ENCODE measurements around the gene IRAK3.
"Not testable (repeated sequence)": the region's sequence is repeated elsewhere in the genome, so short reads cannot be mapped to it uniquely, and the experiment has no call there.

Gene IRAK3

DNA sequence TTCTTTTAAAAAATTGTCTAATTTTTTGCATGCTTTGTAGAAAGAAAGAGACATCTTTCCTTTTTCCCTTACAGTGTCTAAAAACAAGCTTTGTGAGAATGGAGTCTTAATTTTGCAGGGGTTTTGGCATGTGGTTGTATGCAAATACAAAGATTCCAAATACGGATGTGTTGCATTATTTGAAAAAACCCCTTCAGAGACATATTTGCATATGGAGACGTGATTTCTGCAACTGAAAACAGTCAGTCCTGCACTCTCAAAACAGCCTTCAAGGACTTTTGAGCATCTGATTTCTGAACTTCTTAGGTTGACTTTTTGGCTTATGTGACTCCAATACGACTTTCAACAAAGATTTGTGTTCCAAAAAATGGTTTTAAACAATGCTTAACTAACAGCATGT, 7.8 kb downstream of the IRAK3 start:
- TF ChIP-seq, protein P1, sequence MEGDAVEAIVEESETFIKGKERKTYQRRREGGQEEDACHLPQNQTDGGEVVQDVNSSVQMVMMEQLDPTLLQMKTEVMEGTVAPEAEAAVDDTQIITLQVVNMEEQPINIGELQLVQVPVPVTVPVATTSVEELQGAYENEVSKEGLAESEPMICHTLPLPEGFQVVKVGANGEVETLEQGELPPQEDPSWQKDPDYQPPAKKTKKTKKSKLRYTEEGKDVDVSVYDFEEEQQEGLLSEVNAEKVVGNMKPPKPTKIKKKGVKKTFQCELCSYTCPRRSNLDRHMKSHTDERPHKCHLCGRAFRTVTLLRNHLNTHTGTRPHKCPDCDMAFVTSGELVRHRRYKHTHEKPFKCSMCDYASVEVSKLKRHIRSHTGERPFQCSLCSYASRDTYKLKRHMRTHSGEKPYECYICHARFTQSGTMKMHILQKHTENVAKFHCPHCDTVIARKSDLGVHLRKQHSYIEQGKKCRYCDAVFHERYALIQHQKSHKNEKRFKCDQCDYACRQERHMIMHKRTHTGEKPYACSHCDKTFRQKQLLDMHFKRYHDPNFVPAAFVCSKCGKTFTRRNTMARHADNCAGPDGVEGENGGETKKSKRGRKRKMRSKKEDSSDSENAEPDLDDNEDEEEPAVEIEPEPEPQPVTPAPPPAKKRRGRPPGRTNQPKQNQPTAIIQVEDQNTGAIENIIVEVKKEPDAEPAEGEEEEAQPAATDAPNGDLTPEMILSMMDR (IDR thresholded peaks at IDR 0.05; ENCODE audit: borderline replicate concordance, insufficient read depth, low read depth, low read length): no peak
- H3K4me3 ChIP-seq (ENCODE audit: low read depth, low read length): no peak overlapping the region

GRCh38 chr12:66197495-66197921, 8.5 kb downstream of the IRAK3 start:
- TF ChIP-seq, protein P1 (IDR thresholded peaks at IDR 0.05; ENCODE audit: borderline replicate concordance, insufficient read depth, low read depth, low read length): no peak
- H3K4me3 ChIP-seq (ENCODE audit: low read depth, low read length): no peak overlapping the region

GRCh38 chr12:66199141-66199540, 10.1 kb downstream of the IRAK3 start:
- H3K4me3 ChIP-seq (ENCODE audit: low read depth, low read length): no peak overlapping the region
- TF ChIP-seq, protein P1 (IDR thresholded peaks at IDR 0.05; ENCODE audit: borderline replicate concordance, insufficient read depth, low read depth, low read length): no peak

DNA sequence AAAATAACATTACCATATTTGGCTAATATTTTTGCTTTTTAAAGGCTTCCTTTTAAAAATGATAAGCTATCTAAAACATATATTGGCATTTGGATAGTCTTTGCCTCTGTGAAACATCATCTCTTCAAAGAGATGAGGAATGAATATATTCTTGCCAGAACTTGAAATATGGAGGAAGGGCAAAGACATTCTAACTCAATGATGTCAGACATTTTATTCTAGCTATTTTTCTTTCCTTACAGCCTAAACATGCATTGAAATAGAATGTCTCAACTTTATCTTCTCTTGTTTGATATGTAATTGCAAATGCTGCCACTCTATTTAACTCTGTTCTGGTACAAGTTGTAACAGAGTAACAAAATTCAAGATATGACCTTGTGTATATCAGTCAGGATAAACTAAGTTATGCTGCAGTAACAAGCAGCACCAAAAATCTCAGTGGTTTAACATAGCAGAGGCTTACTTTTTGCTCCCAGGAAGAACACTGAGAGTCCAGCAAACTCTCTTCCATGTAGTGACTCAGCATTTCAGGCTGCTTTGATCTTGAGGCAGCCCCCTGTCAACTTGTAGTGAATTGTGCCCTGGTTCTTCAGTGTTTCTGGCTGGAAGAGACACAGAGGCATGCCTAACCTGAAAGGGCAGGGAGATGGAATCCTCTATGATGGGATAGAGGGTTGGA, 11.0 kb downstream of the IRAK3 start:
- no peak overlapping the region for H3K4me3 ChIP-seq (ENCODE audit: low read depth, low read length)
- TF ChIP-seq, protein P1 (IDR thresholded peaks at IDR 0.05; ENCODE audit: borderline replicate concordance, insufficient read depth, low read depth, low read length): no peak

GRCh38 chr12:66203820-66204219, 14.8 kb downstream of the IRAK3 start:
- TF ChIP-seq, protein P1 (IDR thresholded peaks at IDR 0.05; ENCODE audit: borderline replicate concordance, insufficient read depth, low read depth, low read length): no peak
- H3K4me3 ChIP-seq (ENCODE audit: low read depth, low read length): no peak overlapping the region

DNA sequence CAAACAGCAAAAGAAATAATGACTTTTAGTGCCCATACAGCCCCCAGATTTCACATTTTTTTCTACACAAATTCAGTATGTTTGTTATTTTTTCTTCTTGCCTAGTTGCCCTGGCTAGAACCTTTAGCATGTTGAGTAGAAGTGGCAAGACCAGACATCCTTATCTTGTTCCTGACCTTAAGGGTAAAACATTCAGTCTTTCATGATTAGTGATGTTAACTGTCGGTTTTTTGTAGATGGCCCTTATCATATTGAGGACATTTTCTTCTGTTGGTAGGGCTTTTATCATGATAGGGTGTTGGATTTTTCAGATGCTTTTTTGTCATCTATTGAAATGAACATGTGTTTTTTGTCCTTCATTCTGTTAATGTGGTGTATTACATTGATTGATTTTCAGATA, 17.1 kb downstream of the IRAK3 start:
- H3K4me3 ChIP-seq (ENCODE audit: low read depth, low read length): no peak overlapping the region
- TF ChIP-seq, protein P1 (IDR thresholded peaks at IDR 0.05; ENCODE audit: borderline replicate concordance, insufficient read depth, low read depth, low read length): no peak

GRCh38 chr12:66210840-66211239, 21.8 kb downstream of the IRAK3 start:
- no peak overlapping the region for H3K4me3 ChIP-seq (ENCODE audit: low read depth, low read length)
- TF ChIP-seq, protein P1 (IDR thresholded peaks at IDR 0.05; ENCODE audit: borderline replicate concordance, insufficient read depth, low read depth, low read length): no peak

- H3K4me3 ChIP-seq (ENCODE audit: low read depth, low read length): not testable (repeated sequence)
Measured at GRCh38 chr12:66211573-66211972, 22.6 kb downstream of the IRAK3 start.

DNA sequence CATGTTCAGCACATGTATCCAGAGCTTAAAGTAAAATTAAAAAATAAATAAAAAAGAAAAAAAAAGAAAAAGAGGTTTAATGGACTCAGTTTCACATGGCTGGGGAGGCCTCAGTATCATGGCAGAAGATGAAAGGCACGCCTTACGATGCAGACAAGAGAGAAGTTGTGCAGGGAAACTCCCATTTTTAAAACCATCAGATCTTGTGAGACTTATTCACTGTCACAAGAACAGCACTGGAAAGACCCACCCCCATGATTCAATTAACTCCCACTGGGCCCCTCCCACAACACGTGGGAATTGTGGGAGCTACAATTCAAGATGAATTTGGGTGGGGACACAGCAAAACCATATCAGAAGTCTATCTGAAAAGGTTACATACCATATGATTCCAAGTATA, 24.0 kb downstream of the IRAK3 start:
- not testable (repeated sequence) for H3K4me3 ChIP-seq (ENCODE audit: low read depth, low read length)

All from GM12875 (cell line).